ENCODE data around the gene VBP1.

Gene VBP1, protein sequence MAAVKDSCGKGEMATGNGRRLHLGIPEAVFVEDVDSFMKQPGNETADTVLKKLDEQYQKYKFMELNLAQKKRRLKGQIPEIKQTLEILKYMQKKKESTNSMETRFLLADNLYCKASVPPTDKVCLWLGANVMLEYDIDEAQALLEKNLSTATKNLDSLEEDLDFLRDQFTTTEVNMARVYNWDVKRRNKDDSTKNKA

DNA sequence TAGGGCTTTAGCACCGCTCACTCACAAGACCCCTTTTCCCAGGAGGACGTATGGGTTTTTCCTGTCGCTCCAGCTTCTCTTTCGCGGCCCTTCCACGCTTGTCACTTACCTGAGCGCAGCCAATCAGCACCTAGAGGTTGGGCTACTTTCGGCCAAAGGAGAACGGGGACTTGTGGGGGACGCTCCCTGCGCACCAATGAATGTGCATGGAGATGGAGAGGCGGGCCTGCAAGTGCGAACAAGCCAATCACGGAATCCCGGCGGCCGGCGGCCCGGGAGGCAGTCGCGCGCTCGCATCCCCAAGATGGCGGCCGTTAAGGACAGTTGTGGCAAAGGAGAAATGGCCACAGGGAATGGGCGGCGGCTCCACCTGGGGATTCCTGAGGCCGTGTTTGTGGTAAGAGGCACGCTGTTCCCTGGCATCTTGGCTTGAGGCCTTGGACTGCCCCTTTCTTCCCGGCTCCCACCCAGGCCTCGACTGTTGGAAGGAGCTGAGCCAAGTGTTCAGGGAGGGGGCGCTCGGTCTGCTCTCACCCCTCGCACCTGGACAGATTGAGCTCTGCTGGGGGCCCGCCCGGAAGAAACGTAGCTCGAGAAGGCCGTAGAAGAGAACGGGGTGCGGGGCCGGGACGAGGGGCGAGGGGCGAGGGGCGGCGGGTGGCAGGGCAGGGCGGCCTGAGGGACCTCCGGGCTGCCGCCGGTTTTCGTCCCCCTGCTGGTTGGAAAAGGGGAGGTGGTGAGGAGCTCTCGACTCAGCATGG, at the start of gene VBP1:
VBP1 (plus strand) TSS at position 282 of the 761 bp plus-strand sequence; CDS start at position 305, 23 bp downstream.
- TF ChIP-seq, protein P1, sequence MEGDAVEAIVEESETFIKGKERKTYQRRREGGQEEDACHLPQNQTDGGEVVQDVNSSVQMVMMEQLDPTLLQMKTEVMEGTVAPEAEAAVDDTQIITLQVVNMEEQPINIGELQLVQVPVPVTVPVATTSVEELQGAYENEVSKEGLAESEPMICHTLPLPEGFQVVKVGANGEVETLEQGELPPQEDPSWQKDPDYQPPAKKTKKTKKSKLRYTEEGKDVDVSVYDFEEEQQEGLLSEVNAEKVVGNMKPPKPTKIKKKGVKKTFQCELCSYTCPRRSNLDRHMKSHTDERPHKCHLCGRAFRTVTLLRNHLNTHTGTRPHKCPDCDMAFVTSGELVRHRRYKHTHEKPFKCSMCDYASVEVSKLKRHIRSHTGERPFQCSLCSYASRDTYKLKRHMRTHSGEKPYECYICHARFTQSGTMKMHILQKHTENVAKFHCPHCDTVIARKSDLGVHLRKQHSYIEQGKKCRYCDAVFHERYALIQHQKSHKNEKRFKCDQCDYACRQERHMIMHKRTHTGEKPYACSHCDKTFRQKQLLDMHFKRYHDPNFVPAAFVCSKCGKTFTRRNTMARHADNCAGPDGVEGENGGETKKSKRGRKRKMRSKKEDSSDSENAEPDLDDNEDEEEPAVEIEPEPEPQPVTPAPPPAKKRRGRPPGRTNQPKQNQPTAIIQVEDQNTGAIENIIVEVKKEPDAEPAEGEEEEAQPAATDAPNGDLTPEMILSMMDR (IDR thresholded peaks at IDR 0.05; ENCODE audit: insufficient read depth, missing control alignments), result peak; percentile 19
- FAIRE-seq (no peak), DNase-seq (ENCODE audit: insufficient read length, low spot score) (peak; percentile 27)

DNA sequence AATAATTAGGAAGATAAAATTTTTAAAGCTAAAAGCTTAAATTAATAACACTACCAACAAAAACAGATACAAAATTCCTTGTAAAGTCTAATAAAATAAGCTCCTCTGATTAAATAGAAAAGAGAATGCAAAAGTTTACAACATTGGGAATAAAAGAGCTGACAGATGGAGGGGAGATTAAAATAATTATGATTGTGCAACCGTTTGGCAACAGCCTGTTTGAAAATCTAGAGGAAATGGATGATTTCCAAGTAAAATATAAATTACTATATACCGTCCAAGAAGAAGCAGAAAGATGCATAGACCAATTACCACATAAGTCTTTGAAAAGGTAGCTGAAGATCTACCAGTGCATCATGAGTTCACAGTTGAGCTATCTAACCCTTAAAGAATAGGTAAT, 46.4 kb upstream of the VBP1 start:
- TF ChIP-seq, protein P1 (IDR thresholded peaks at IDR 0.05; ENCODE audit: insufficient read depth, missing control alignments), result no peak
- FAIRE-seq (no peak), DNase-seq (ENCODE audit: insufficient read length, low spot score) (no peak)

DNA sequence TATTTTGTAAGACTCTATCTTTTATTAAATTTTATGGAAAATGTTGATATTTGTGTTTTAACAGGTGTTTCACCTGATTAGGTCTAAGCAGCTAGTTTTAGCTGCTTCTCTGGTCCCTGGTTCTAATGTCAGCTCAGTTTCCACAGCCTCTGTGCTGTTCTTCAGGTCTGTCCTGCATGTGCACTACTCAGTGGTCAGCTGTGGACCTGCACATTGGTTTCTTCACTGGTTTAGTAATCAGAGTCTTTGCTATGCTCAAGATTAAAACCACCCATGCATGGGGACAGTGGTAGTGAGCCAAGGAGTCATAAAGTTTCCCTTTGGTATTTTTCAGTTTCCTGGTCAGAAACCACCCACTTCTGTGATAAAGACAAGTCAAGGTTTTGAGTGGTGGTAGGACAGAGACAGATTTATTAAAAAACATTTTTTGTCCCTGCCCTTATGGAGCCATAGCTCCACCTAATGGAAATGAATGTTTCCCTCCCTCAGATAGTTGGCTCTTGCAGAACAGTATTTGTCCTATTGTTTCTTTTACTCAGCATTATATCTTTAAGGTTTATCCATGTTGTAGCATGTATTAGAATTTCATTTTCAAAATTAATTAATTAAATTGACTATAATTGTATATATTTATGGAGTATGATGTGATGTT, 36.8 kb upstream of the VBP1 start:
- TF ChIP-seq, protein P1 (IDR thresholded peaks at IDR 0.05; ENCODE audit: insufficient read depth, missing control alignments), result peak; percentile 44
- no peak for FAIRE-seq
- no peak for DNase-seq (ENCODE audit: insufficient read length, low spot score)

DNA sequence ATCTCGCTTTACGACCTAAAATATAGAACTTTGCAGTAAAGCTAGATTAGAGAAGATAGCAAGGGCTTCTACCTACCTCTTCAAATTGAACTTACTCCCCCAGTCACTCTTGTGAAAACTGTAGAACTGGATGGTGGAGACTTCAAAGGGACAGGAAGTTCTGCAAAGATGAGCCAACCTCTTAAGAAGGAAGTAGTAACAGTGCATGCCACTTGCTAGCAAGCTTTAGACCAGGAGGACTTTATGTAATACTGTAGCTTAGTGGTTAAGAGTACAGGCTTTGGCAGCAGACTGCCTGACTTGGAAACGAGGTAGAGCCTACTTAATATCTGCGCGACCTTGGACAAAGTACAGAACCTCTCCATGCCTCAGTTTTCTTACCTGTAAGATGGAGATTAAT, 27.5 kb upstream of the VBP1 start:
- no peak for FAIRE-seq
- DNase-seq (ENCODE audit: insufficient read length, low spot score), result no peak
- TF ChIP-seq, protein P1 (IDR thresholded peaks at IDR 0.05; ENCODE audit: insufficient read depth, missing control alignments), result no peak

DNA sequence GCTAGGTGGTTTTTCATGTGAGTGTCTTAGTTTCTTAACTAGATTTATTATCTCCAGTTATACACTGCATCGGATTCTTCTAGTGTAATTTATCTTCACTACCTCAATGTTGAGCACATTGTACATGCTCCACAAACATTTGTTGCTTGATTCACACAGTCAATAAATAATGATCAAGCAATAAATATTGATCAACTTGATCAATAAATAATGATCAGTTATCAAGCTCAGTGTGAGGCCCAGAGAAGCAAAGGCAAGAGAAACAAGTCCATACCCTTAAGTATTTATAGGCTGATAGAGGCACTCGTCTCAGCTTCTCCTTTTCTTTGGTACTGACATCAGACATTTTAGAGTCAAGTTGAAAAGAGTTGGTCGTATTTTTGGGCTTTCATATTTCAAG, 5.1 kb upstream of the VBP1 start:
- FAIRE-seq, result peak; percentile 25
- no peak for DNase-seq (ENCODE audit: insufficient read length, low spot score)
- TF ChIP-seq, protein P1 (IDR thresholded peaks at IDR 0.05; ENCODE audit: insufficient read depth, missing control alignments), result no peak

DNA sequence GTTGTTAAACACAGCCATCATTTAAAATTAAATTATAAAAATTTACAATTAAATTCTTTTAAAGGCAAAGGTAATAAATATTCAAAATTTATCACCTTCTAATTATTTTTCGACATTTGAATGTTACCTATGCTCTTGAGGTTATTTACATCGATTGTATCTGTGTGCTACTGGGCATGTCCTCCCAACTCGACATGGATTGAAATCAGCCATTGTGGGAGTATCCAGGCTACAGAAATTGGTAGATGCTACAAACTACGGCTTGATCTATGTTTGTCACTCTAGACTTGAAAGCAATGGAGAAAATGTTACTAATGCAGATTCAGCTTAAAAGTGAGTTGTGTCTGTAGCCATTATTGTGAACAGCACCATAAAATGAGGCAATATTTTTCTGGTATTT, 2.5 kb upstream of the VBP1 start:
- FAIRE-seq (no peak), DNase-seq (ENCODE audit: insufficient read length, low spot score) (no peak)
- TF ChIP-seq, protein P1 (IDR thresholded peaks at IDR 0.05; ENCODE audit: insufficient read depth, missing control alignments), result no peak

Data from D721Med (cell line).